Measurements from ENCODE around the gene EIF4G1. TPM values are rescaled to one million over a fixed set of nuclear protein-coding genes. Genes with fewer than 3 reads are reported as not detected.
A peak's percentile ranks its signal among the peaks of the same experiment; 100 is the strongest.

Gene EIF4G1
- total RNA-seq, 1 experiment from 2014 or later, result 178 TPM

DNA sequence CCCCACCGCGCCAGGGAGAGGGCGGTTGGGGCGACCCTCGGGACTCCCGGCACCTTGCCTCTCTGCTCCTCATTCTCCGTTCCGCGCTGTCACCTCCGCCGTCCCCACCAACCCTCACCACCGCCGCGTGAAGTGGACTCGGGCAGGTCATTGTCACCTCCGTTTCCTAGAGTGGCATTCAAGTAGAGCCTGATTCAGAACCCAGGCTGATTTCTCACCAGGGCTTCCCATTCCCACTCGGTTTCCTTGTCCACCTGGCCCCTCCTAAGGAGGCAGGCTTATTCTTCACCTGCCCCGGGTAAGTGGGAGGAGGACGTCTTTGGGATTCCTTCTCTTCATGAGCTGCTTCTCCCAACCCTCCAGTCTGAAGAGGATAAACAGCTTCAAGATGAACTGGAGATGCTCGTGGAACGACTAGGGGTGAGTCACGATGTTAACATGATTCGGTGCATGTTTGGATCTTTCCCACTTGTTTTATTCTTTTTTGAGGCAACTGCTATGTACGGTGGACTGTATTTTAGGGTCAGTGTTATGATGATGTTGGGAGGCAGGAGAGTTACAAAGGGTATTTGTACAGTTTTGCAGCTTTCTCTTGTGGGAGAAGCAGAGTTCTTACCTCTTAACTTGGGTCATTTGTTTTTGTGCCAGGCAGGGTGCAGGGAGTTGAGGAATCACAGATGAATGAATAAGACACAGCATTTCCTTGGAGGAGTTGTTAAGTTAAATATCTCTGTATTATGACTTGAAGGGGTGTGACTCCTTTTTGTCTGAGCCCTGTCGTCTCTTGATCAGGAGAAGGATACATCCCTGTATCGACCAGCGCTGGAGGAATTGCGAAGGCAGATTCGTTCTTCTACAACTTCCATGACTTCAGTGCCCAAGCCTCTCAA is 14.7 kb upstream of the EIF4G1 start:
- DNase-seq (ENCODE audit: extremely low read depth, low read depth), result no peak

DNA sequence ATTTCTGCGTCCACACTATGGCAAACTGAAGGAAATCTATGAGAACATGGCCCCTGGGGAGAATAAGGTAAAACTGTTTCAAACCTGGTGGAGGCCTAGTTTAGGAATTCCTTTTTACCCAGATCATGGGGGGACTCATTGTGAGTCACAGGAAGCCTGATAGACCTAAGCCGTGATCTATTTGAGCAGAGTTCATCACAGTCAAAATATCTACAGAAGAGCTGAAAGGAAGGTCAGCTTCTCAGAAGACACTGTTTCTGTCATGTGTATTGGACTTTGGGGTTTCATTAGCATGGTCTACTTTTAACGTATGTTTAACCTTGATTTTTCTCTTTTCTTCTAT is 14.1 kb upstream of the EIF4G1 start:
- DNase-seq (ENCODE audit: extremely low read depth, low read depth), result no peak

DNA sequence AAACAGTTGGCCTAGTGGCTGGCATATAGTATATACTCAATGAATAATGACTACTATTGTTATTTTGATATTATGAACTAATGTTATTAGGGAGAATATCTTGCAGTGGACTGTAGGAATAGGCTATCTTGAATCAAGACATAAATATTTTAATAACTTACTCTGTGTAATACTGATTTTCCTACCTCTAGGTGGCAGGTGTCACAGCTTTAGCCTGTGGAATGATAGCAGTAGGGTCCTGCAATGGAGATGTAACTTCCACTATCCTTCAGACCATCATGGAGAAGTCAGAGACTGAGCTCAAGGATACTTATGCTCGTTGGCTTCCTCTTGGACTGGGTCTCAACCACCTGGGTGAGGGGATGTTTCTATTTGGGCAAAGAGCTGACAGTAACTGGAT is 8.8 kb upstream of the EIF4G1 start:
- no peak for DNase-seq (ENCODE audit: extremely low read depth, low read depth)

DNA sequence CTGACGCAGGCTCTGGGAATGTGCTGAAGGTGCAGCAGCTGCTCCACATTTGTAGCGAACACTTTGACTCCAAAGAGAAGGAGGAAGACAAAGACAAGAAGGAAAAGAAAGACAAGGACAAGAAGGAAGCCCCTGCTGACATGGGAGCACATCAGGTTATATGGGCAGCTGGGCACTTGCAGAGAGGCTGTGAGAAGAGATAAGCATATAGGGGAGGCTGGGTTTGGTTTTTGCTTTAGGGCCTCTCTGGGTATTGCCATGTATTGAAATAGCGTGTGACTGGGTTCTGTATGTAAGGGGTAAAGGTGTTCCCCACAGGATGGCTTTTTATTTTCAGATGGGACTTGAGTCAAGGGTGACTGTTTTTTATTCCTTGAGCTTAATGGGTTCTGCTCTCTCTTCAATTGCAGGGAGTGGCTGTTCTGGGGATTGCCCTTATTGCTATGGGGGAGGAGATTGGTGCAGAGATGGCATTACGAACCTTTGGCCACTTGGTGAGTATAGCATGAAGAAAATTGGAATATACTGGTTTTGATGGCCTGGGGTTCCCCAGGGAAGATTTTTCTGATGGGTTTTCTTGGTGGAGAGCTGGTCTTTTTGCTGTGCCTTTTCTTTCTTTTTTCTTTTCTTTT is 7.9 kb upstream of the EIF4G1 start:
- DNase-seq (ENCODE audit: extremely low read depth, low read depth), result no peak

DNA sequence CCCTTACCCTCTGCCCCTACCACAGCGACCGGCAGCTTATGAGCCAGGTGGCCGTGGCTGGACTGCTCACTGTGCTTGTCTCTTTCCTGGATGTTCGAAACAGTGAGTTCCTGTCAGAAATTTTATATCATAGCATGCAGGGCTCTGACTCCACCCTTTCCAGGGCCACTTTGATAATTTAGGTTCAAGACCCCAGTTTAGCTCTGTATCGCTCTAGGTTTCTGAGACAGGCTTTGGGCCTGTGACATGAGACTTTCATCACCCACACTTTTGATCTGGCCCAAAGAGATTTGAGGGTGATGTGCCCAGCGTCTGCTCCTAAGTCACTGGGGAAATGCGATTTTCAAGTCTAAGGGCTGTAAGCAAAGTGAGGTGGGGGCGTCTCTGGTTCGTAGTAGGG is 6.5 kb upstream of the EIF4G1 start:
- DNase-seq (ENCODE audit: extremely low read depth, low read depth), result no peak

DNA sequence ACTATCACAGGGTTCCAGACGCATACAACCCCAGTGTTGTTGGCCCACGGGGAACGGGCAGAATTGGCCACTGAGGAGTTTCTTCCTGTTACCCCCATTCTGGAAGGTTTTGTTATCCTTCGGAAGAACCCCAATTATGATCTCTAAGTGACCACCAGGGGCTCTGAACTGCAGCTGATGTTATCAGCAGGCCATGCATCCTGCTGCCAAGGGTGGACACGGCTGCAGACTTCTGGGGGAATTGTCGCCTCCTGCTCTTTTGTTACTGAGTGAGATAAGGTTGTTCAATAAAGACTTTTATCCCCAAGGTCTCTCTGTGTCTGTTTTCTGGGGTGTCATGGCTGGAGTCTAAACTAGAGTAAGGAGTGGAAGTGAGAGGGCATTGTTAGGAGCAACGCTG is 5.7 kb upstream of the EIF4G1 start:
- DNase-seq (ENCODE audit: extremely low read depth, low read depth), result no peak

- no peak for DNase-seq (ENCODE audit: extremely low read depth, low read depth)
Observed at GRCh38 chr3:184311633-184312032, 2.8 kb upstream of the EIF4G1 start.

DNA sequence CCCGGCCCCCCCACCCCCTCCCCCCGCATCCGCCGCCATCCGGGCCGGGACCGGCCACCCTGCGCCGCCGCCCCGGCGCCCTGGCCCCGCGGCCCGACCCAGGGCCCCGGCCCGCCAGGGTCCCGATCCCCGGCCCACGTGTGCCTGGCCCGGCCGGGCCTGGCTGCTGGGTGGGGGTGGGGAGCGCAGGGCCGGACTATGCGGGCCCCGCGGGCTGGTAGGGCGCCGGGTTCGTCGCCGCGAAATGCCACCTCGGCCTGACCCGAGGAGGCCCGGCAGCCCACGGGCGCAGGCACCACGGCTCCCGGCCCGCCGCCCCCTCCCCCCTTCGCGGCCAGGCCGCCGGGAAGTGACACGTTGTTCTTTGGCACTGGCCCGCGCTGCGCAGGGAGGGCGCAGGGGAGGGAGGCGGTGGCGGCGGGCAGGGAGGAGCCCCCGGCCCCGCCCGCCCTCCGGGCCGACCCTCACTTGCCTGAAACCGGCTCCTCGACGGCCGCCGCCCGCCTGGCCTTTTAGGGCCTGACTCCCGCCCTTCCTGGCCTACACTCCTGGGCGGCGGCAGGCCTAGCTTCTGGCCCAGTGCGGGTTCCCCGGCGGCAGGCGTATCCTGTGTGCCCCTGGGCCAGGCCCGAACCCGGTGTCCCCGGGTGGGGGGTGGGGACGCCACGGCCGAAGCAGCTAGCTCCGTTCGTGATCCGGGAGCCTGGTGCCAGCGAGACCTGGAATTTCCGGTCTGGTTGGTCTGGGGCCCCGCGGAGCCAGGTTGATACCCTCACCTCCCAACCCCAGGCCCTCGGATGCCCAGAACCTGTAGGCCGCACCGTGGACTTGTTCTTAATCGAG is 515 bp downstream of the EIF4G1 start:
- DNase-seq (ENCODE audit: extremely low read depth, low read depth), result no peak

DNA sequence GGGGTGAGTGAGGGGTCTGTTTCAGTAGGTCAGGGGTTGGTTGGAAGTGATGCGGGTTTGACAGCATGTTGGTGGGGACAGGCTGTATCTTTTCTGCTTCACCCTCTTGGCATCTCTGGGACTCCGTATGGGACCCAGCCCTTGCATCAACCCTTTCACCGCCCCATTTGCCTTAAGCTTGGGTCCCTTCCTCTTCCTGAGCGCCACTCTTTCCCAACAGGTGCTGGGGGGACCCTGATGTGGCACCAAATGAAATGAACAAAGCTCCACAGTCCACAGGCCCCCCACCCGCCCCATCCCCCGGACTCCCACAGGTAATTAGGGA is 1.1 kb downstream of the EIF4G1 start:
- no peak for DNase-seq (ENCODE audit: extremely low read depth, low read depth)

DNA sequence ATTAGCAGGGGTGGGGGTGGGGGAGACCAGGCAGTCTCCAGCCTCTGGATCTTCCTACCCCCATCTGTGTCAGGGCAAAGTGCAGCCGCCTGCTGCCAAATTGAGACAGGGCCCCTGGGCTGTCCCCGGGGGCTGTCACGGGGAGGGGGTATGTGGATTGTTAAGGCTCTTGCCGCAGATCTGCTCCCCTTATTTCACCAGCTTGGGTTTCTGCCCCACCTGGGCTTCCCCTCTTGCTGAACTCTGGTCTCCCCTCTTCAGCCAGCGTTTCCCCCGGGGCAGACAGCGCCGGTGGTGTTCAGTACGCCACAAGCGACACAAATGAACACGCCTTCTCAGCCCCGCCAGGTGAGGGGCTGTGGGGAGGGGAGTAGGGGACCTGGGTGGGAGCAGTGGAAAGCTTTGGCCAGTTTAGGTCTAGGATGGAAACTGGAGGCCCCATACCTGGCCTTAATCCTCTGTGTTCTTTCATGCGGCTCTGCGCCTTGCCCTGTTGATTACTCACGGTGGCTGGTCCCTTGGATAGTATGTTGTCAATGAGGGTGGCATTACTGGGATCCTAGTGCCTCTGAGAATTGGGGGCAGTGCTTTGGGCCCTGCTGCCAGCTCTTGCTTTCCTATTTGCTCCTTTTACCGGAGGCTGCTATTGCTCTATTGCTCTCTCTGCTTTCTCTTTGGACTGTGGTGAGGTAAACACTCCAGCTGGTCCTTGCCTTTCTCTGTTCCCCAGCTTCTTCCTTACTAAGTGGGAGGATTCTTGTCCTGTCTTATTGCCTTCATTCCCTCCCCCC is 1.7 kb downstream of the EIF4G1 start:
- no peak for DNase-seq (ENCODE audit: extremely low read depth, low read depth)

GRCh38 chr3:184316792-184317191 is 2.4 kb downstream of the EIF4G1 start:
- no peak for DNase-seq (ENCODE audit: extremely low read depth, low read depth)

- no peak for DNase-seq (ENCODE audit: extremely low read depth, low read depth)
Observed at GRCh38 chr3:184317201-184317600, 2.8 kb downstream of the EIF4G1 start.

GRCh38 chr3:184320104-184320445 is 5.7 kb downstream of the EIF4G1 start:
- peak; percentile 89 for DNase-seq (ENCODE audit: extremely low read depth, low read depth)

- no peak for DNase-seq (ENCODE audit: extremely low read depth, low read depth)
Observed at GRCh38 chr3:184321666-184322065, 7.3 kb downstream of the EIF4G1 start.

- no peak for DNase-seq (ENCODE audit: extremely low read depth, low read depth)
Observed at GRCh38 chr3:184322731-184323487, 8.5 kb downstream of the EIF4G1 start.

- DNase-seq (ENCODE audit: extremely low read depth, low read depth), result no peak
Observed at GRCh38 chr3:184323696-184324095, 9.3 kb downstream of the EIF4G1 start.

- no peak for DNase-seq (ENCODE audit: extremely low read depth, low read depth)
Observed at GRCh38 chr3:184325269-184325668, 10.9 kb downstream of the EIF4G1 start.

DNA sequence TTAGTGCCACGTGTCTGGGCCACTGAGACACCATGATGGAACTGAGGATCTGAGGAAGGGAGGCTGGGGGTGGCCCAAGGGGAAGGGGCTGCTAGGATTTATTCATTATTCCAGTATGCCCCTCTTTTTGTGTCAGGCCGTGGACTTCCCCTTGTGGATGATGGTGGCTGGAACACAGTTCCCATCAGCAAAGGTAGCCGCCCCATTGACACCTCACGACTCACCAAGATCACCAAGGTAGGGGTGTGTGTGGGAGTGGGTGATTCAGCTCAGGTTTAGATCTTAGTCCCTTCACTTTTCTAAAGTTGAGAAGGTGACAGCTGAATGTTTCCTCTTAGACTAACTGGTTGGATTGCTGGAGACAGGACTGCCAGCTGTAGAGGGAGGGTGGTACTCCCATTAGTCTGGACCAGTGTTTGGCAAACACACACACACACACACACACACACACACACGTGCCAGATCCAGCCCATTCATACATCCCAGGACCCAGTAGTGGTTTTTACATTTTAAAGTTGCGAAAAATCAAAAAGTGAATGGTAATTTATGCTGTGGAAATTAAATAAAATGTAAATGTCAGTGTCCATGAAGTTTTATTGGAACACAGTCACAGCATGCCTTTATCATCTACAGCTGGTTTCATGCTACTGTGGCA is 11.4 kb downstream of the EIF4G1 start:
- no peak for DNase-seq (ENCODE audit: extremely low read depth, low read depth)

- no peak for DNase-seq (ENCODE audit: extremely low read depth, low read depth)
Observed at GRCh38 chr3:184327171-184327570, 12.8 kb downstream of the EIF4G1 start.

DNA sequence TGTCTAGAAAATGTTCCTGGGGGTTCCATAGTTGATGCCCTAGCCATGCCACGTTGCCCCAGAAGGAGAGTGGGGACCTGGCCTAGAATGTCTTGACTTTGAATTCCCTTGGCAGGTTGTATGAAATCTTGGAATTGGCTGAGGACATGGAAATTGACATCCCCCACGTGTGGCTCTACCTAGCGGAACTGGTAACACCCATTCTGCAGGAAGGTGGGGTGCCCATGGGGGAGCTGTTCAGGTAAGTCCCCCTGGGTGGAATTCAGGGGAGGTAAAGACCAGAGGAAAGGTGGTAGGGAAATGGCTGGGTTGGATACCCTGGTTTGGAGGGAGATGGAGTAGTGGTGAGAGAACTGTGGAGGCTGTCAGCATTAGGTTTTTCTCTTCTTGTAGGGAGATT is 14.1 kb downstream of the EIF4G1 start:
- no peak for DNase-seq (ENCODE audit: extremely low read depth, low read depth)
